Tibial artery (tissue), 4 donors: Measurements from ENCODE around the gene DNAJC7.

ENCODE experiments used
- DNase-seq, 2 donors: peaks; one replicate each; pipeline ENCODE4 v3.0.0-alpha.2; 2019
- H3K27ac ChIP-seq, 2 donors: fragments of 200-600 bp; sonication (generic) in 1 of 2; 1 replicate in 1 of 2; 2 replicates in 1 of 2; pipeline ENCODE4 v1.5.1; 2018 to 2019; ENCODE audit warnings: mild to moderate bottlenecking in 1 of 2
- H3K27me3 ChIP-seq, 2 donors: fragments of 200-600 bp; sonication (generic) in 1 of 2; one replicate each; pipeline versions ENCODE4 v1.5.1 to v1.6.0; 2016 to 2019
- H3K36me3 ChIP-seq, 3 donors: fragments of 200-600 bp; sonication (generic) in 2 of 3; one replicate each; pipeline ENCODE4 v1.5.1; 2016 to 2019; ENCODE audit warnings: mild to moderate bottlenecking in 2 of 3
- H3K4me1 ChIP-seq, 4 donors: fragments of 200-600 bp; sonication (generic) in 2 of 4; 1 replicate in 3 of 4; 2 replicates in 1 of 4; pipeline ENCODE4 v1.5.1; 2016 to 2019
- H3K4me3 ChIP-seq, 2 donors: fragments of 200-600 bp; sonication (generic) in 1 of 2; 1 replicate in 1 of 2; 2 replicates in 1 of 2; pipeline ENCODE4 v1.5.1; 2018 to 2019; ENCODE audit warnings: mild to moderate bottlenecking in 2 of 2
- H3K9me3 ChIP-seq, 3 donors: fragments of 200-600 bp; sonication (generic) in 1 of 3; one replicate each; pipeline ENCODE4 v1.5.1; 2016 to 2019
- CTCF ChIP-seq, 2 experiments: fragments of 200-600 bp in 1 of 2; fragments of 450-650 bp in 1 of 2; IDR thresholded peaks; one replicate each; pipeline ENCODE4 v1.5.1; 2017 to 2019; ENCODE audit warnings: antibody characterized with exemption in 2 of 2, mild to moderate bottlenecking in 1 of 2, moderate library complexity in 1 of 2
- intact Hi-C: fragments of 100-400 bp; cut with DNase I; formaldehyde crosslinking; loops from one replicate; pipeline ENCODE4 v1.15.0; 2023; ENCODE audit warnings: low total_unique reads

Gene DNAJC7

GRCh38 chr17:42028791-42029127 is 11.5 kb upstream of the DNAJC7 start:
- DNase-seq = no peak
- Histone ChIP-seq H3K27me3 (peaks cover 0 to 27% of the 10 kb centered on the region in 2 donors), H3K27ac (no peak overlapping the region), H3K4me1 (peaks cover 0 to 11% (median 5%) of the 10 kb centered on the region in 4 donors), H3K36me3 (peaks cover 5 to 8% (median 6%) of the 10 kb centered on the region in 3 donors), H3K4me3 (no peak overlapping the region), H3K9me3 (no peaks in the 10 kb centered on the region)
- intact Hi-C loops = no loop called here
- TF ChIP-seq CTCF (IDR thresholded peaks at IDR 0.05) = no peak

GRCh38 chr17:42027961-42028790 is 10.9 kb upstream of the DNAJC7 start:
- intact Hi-C loops = no loop called here

GRCh38 chr17:42027590-42027889 is 10.3 kb upstream of the DNAJC7 start:
- H3K27ac ChIP-seq = no peak overlapping the region
- DNase-seq = no peak
- intact Hi-C loops = no loop called here
- TF ChIP-seq CTCF (IDR thresholded peaks at IDR 0.05) = no peak
- peaks cover 0 to 11% (median 5%) of the 10 kb centered on the region in 4 donors for H3K4me1 ChIP-seq
- H3K27me3 ChIP-seq = peaks cover 0 to 23% of the 10 kb centered on the region in 2 donors
- H3K36me3 ChIP-seq = peaks cover 16 to 20% (median 16%) of the 10 kb centered on the region in 3 donors
- no peak overlapping the region for H3K4me3 ChIP-seq
- no peaks in the 10 kb centered on the region for H3K9me3 ChIP-seq

More at GRCh38 chr17:42027961-42028790, 10.9 kb upstream of the DNAJC7 start:
- Histone ChIP-seq H3K4me1 (peaks cover 0 to 11% (median 5%) of the 10 kb centered on the region in 4 donors), H3K27ac (no peak overlapping the region), H3K9me3 (no peaks in the 10 kb centered on the region), H3K4me3 (no peak overlapping the region), H3K36me3 (peaks cover 10 to 14% (median 10%) of the 10 kb centered on the region in 3 donors), H3K27me3 (peaks cover 0 to 25% of the 10 kb centered on the region in 2 donors)
- no peak for TF ChIP-seq CTCF (IDR thresholded peaks at IDR 0.05)
- DNase-seq = no peak

GRCh38 chr17:42026857-42027589 is 9.8 kb upstream of the DNAJC7 start:
- Histone ChIP-seq H3K9me3 (no peaks in the 10 kb centered on the region), H3K36me3 (peaks cover 21 to 25% (median 21%) of the 10 kb centered on the region in 3 donors), H3K4me1 (peaks cover 0 to 11% (median 5%) of the 10 kb centered on the region in 4 donors), H3K27me3 (peaks cover 0 to 23% of the 10 kb centered on the region in 2 donors), H3K27ac (no peak overlapping the region), H3K4me3 (no peak overlapping the region)
- intact Hi-C loops = no loop called here
- DNase-seq = no peak
- TF ChIP-seq CTCF (IDR thresholded peaks at IDR 0.05) = no peak

- Histone ChIP-seq H3K27ac (no peak overlapping the region), H3K36me3 (peaks cover 22 to 32% (median 27%) of the 10 kb centered on the region in 3 donors), H3K27me3 (peaks cover 0 to 23% of the 10 kb centered on the region in 2 donors), H3K9me3 (no peaks in the 10 kb centered on the region), H3K4me1 (peaks cover 0 to 17% (median 10%) of the 10 kb centered on the region in 4 donors), H3K4me3 (no peak overlapping the region)
- intact Hi-C loops = loop anchor here (2.0 kb wide), 1 partner anchor 91 kb away; no protein-coding TSS in a partner anchor
- DNase-seq = no peak
- no peak for TF ChIP-seq CTCF (IDR thresholded peaks at IDR 0.05)
These were observed 8.7 kb upstream of the DNAJC7 start for GRCh38 chr17:42025936-42026335.
